AG09319 (cell line): ENCODE measurements around the gene BCL2L2.

ENCODE experiments used
- DNase-seq: peaks from one replicate; pipeline ENCODE4 v3.0.0-alpha.2; 2010; ENCODE audit warnings: low read depth; ENCODE audit errors: extremely low read depth
- TF ChIP-seq, protein P1 (sequence below): IDR thresholded peaks from 2 replicates; pipeline ENCODE4 v1.5.1; 2011; ENCODE audit warnings: low read depth, mild to moderate bottlenecking, inconsistent platforms, low read length, moderate library complexity

The BCL2L2 gene

DNA sequence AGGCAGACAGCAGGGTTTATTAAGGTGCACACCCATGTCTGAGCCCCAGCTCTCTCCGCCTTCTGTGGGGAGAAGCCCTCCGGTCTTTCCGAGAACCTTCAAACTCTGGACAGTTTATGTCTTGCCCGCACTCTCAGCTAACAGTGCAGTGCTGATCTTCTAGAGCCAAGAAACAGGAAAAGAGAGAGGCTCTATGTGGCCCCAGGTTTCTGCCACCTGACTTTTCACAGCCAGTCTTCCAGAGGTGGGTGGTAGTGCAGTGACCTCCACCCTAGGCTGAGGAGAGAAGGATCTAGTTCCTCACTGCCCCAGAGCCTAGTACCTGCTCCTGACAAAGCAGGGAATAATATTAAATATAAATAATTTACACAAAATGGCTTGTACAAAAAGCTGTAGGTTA is 50.0 kb downstream of the BCL2L2 start:
- no peak for DNase-seq
- TF ChIP-seq, protein P1, sequence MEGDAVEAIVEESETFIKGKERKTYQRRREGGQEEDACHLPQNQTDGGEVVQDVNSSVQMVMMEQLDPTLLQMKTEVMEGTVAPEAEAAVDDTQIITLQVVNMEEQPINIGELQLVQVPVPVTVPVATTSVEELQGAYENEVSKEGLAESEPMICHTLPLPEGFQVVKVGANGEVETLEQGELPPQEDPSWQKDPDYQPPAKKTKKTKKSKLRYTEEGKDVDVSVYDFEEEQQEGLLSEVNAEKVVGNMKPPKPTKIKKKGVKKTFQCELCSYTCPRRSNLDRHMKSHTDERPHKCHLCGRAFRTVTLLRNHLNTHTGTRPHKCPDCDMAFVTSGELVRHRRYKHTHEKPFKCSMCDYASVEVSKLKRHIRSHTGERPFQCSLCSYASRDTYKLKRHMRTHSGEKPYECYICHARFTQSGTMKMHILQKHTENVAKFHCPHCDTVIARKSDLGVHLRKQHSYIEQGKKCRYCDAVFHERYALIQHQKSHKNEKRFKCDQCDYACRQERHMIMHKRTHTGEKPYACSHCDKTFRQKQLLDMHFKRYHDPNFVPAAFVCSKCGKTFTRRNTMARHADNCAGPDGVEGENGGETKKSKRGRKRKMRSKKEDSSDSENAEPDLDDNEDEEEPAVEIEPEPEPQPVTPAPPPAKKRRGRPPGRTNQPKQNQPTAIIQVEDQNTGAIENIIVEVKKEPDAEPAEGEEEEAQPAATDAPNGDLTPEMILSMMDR, result no peak

DNA sequence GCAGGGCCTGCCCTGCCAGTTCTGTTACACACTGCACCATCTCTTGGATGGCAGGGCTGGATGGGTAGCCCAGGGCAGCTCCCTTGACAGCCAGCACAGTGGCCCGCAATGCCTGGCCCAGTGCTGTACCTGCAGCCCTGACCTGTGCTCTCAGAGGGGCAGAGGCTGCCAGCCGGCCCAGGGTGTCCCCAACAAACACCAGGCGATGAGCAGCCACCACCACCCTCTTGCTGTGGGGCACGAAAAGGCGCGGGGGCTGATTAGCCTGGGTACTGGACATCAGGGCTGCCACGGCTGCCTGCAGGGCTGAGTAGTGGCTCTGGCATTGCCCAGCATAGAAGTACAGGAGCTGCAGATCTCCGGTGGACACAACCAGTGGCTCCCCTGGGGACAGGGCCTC is 50.6 kb downstream of the BCL2L2 start:
- TF ChIP-seq, protein P1, result no peak
- no peak for DNase-seq

GRCh38 chr14:23358042-23358441 is 51.4 kb downstream of the BCL2L2 start:
- no peak for DNase-seq
- TF ChIP-seq, protein P1, result no peak

DNA sequence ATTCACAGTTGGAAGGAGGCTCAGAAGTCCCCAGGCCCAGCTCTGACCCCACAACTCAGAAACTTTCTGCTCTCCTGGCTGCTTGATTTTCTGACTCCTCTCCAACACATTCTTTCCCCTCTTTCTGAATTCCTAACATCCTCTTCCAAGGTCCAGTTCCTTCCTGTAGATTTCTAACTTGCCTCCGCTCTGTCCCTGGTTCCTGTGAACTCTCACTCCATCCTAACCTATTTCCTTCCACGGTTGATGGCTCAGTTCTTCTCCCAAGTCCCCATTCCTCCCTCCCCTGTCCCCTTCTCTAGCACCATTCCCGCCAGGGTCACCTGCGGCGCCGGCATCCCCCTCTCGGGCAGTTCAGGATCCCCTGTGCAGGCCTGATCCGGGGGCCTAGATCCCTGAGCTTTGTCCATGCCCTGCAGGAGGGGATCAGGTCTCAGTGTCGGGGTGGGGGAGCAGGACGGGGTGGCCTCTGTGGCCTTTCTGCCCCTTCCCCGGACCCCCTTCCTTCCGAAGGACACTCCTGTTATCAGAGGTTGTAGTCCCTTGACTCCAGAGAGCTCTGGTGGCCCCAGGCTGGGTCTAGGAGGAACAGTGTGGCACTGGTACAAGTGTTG is 52.0 kb downstream of the BCL2L2 start:
- no peak for DNase-seq
- TF ChIP-seq, protein P1, result no peak

DNA sequence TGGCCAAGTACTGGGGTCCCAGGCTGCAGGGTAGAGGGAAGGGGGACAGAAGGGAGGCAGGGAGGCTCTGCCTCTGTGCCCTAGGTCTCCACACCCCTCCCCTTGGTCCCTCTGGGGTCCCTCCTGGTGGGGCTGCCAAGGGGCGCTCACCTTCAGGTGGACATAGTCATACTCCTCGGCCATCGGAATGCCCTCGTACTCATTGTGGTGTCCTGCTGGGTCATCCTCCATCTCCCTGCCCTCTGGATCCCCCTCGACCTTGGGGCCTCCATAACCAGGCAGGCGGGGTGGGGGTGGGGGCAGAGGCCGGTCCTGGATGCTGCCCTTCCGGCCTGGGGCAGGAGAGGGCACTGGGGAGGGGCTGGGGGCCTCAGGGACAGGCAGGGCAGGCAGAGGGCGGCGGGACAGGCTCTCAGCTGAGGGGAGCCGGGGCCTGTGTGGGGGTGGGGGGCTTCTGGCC is 52.6 kb downstream of the BCL2L2 start:
- TF ChIP-seq, protein P1, result no peak
- DNase-seq, result no peak

DNA sequence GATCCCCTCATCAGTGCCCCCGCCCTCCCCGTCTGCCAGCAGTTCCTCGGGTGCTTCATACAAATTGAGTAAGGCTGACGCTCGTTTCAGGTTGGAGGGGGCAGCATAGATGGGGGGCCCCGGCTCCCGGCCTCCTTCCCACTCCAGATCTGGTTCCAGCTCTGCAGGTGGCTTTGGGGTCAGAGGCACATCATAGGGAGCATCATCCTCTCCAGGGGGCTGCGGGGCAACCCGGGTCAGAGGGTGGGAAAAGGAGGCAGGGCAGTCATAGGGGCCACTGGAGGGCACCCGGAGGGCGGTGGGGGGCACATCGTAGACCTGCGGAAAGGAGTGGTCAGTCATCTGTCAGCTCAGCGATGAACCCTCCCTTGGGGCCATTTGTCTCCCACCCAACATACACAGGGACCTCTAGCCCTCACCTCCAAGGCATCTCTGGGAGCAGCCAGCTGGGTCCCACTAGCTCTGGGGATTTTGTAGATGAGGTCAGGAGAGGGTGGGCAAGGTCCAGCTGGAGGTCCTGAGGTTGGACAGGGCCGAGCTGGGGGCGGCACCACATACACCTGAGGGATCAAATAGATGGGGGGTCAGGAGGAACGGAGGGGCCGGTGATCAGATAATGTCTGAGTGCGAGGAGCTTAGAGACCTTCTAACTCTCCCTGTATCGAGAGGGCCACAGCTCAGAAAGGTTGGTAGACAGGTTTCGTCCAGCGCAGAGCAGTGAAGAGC is 53.3 kb downstream of the BCL2L2 start:
- TF ChIP-seq, protein P1, result no peak
- DNase-seq, result no peak

DNA sequence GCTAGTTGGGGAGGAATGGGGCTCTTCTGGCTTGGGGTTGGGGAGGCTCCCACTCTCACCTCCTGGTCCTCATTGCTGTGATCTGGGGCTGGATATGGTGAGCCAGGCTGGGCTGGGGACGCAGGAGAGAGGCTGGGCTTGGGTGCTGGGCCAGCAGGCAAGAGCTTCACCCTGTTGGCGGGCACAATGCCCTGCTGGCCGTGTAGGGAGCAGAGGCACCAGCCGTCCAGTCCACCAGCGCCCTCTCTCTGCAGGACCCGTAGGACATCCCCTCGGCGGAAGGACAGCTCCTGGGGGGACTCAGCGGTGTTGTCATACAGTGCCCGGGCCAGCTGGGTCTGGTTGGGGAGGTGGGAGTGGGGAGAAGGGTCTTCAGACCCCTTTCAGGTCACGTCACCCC is 53.9 kb downstream of the BCL2L2 start:
- DNase-seq, result no peak
- TF ChIP-seq, protein P1, result no peak
